Measurements from ENCODE around the gene LCN15.
A peak's percentile ranks its signal among the peaks of the same experiment; 100 is the strongest.
"Not testable (repeated sequence)": the region's sequence is repeated elsewhere in the genome, so short reads cannot be mapped to it uniquely, and the experiment has no call there.

Gene LCN15

DNA sequence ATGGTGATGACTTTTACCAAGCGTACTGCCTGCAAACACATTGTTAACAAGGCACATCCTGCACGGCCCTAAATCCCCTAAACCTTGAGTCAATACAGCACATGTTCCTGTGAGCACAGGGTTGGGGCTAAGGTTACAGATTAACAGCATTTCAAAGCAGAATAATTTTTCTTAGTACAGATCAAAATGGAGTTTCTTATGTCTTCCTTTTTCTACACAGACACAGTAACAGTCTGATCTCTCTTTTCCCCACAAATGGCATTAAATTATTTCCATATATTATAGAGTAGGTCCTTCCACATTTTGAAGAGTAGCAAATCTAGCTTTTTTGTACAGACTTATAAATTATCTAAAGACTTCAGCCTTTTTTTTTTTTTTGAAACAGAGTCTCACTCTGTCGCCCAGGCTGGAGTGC, 25.2 kb upstream of the LCN15 start:
- DNase-seq (ENCODE audit: low spot score in 2 of 2) (no peak), ATAC-seq (ENCODE audit: low read depth) (no peak)
- Mint-ChIP-seq H3K36me3 (no peaks in the 10 kb centered on the region), H3K27me3 (no peaks in the 10 kb centered on the region), H3K9me3 (no peaks in the 10 kb centered on the region), H3K27ac (no peak overlapping the region), H3K4me1 (peaks cover 16% of the 10 kb centered on the region), H3K4me3 (no peak overlapping the region)

- H3K4me1 Mint-ChIP-seq: peaks cover 17% of the 10 kb centered on the region
- not testable (repeated sequence) for H3K9me3 Mint-ChIP-seq, H3K27ac Mint-ChIP-seq
Measured at GRCh38 chr9:136788644-136789522, 24.6 kb upstream of the LCN15 start.

DNA sequence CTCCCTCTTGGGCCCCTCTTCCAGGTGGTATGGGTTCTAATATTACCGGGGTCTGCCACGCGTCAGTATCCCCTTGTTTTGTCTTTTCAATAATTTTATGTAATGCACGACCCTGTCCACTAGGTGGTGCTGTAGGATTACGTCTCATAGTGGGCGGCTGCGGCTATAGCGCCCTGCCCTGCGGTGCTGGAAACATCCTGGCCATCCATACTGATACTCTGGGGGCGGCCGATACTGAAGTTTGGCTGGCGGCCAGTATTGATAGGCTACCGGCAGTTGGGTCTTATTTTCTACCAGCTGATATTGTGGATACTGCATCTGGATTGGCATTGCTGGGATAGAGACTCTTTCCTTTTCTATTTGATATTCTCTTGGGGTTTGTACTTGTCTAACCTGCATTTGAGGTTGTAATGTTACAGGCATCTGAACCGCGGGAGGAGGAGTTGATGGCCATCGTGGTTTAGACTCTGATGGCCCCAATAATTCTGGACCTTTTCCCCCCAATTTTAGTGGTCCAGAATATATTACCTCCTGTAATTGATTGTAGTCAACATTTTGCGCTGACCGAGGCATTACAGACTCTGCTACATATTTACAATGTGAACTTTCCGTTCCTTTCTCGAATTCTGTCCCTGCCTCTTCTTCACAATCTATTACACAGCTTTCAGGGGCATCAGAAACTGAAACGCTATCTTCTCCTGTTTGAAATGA, 23.5 kb upstream of the LCN15 start:
- H3K36me3 Mint-ChIP-seq: no peaks in the 10 kb centered on the region
- no peaks in the 10 kb centered on the region for H3K9me3 Mint-ChIP-seq
- H3K4me3 Mint-ChIP-seq: no peak overlapping the region
- H3K27me3 Mint-ChIP-seq: no peaks in the 10 kb centered on the region
- no peak overlapping the region for H3K27ac Mint-ChIP-seq
- DNase-seq (ENCODE audit: low spot score in 2 of 2) (peak; percentile 70 to 82), ATAC-seq (ENCODE audit: low read depth) (no peak)
- H3K4me1 Mint-ChIP-seq: peaks cover 17% of the 10 kb centered on the region

More at GRCh38 chr9:136788644-136789522, 24.6 kb upstream of the LCN15 start:
- not testable (repeated sequence) for DNase-seq (ENCODE audit: low spot score in 2 of 2); ATAC-seq (ENCODE audit: low read depth); H3K27me3 Mint-ChIP-seq; H3K4me3 Mint-ChIP-seq; H3K36me3 Mint-ChIP-seq

DNA sequence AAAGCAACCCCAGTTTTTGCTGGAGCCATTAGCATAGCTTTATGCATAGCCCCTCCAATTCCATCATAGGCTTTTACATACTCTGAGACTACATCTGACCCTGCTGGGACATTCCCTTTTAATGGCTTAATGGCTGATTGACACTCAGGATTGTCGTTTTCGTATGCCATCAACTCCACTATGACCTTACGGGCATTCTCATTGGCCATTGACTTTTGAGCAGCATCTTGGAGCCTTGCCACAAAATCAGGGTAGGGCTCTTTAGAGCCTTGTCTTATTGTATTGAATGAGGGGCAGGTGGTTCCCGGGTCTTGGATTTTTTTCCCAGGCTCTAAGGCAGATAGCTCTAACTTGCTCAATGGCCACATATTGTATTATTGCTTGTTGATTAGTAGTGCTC, 22.7 kb upstream of the LCN15 start:
- not testable (repeated sequence) for ATAC-seq (ENCODE audit: low read depth)
- peaks cover 17% of the 10 kb centered on the region for H3K4me1 Mint-ChIP-seq

DNA sequence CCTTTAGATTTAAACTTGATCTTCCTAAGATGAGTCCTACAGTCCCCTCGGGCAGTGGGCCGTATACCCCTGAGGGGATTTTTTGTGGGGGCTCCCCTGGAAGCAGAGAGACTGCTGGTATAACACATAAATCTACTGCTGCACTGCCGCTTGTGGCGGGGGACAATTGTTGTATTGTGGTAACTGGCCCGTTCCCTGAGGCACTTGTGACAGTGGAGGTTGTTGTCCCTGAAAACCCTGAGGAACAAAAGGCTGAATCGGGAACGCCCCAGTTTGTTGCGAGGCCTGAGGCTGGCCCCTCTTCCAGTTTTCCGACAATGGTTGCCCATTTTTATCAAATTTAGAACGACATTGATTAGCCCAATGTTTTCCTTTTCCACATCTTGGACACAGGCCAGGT, 22.1 kb upstream of the LCN15 start:
- Mint-ChIP-seq H3K36me3 (no peaks in the 10 kb centered on the region), H3K4me3 (no peak overlapping the region), H3K4me1 (peaks cover 17% of the 10 kb centered on the region), H3K27me3 (no peaks in the 10 kb centered on the region), H3K27ac (no peak overlapping the region), H3K9me3 (no peaks in the 10 kb centered on the region)
- DNase-seq (ENCODE audit: low spot score in 2 of 2) (no peak), ATAC-seq (ENCODE audit: low read depth) (no peak)

More for the DNA sequence above, 22.7 kb upstream of the LCN15 start:
- H3K9me3 Mint-ChIP-seq; DNase-seq (ENCODE audit: low spot score in 2 of 2); H3K27me3 Mint-ChIP-seq; H3K27ac Mint-ChIP-seq; H3K36me3 Mint-ChIP-seq; H3K4me3 Mint-ChIP-seq: not testable (repeated sequence)

- not testable (repeated sequence) for H3K4me3 Mint-ChIP-seq; H3K27me3 Mint-ChIP-seq; ATAC-seq (ENCODE audit: low read depth); H3K27ac Mint-ChIP-seq; DNase-seq (ENCODE audit: low spot score in 2 of 2); H3K36me3 Mint-ChIP-seq; H3K9me3 Mint-ChIP-seq
- H3K4me1 Mint-ChIP-seq: peaks cover 13% of the 10 kb centered on the region
Measured at GRCh38 chr9:136785565-136786355, 21.4 kb upstream of the LCN15 start.

DNA sequence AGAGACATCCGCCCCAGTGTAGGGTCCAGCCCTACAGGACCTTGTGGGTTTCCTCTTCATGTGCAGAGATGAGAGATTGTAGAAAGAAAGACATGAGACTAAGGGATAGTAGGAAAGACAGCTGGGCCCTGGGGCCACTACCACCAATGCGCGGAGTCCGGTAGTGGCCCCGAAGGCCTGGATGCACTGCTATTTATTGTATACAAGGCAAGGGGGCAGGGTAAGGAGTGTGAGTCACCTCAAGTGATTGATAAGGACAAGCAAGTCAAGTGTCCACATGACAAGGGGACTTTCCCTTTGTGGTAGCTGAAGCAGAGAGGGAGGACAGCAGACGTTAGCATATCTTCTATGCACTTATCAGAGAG, 20.7 kb upstream of the LCN15 start:
- ATAC-seq (ENCODE audit: low read depth): peak; percentile 55
- no peaks in the 10 kb centered on the region for H3K27me3 Mint-ChIP-seq

DNA sequence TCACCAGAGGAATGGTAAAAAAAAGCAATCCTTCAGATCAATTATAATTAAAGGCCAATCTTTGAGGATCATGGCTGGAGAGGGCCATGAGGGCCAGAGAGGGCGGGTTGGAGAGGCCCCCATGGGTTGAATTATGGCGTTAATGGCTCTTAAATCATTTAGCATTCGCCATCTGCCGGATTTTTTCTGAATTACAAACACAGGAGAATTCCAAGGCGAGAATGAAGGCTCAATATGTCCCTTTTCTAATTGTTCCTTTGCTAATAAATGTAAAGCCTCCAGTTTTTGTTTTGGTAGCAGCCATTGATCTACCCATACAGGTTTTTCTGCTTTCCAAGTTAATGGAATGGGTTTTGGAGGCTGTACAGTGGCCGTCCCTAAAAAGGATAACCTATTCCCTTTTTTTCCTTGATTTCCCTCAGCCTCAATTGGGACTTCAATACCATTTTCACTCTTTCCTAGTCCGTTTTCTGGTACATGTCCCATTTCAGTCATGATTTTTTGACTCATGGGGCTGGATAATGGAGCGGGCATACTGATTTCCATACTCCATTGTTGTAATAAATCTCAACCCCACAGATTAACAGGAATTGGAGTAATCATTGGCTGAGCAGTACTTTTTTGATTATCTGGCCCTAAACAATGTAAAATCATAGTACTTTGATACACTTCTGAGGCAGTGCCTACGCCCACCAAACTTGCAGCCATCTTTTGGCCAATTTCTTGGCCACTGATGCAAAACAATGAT, 20.1 kb upstream of the LCN15 start:
- Mint-ChIP-seq H3K9me3 (no peaks in the 10 kb centered on the region), H3K4me1 (peaks cover 13% of the 10 kb centered on the region), H3K36me3 (no peaks in the 10 kb centered on the region), H3K27ac (no peak overlapping the region), H3K27me3 (no peaks in the 10 kb centered on the region), H3K4me3 (no peak overlapping the region)
- DNase-seq (ENCODE audit: low spot score in 2 of 2): no peak
- ATAC-seq (ENCODE audit: low read depth): peak; percentile 51

More for the DNA sequence above, 20.7 kb upstream of the LCN15 start:
- no peak for DNase-seq (ENCODE audit: low spot score in 2 of 2)
- no peaks in the 10 kb centered on the region for H3K9me3 Mint-ChIP-seq
- peaks cover 13% of the 10 kb centered on the region for H3K4me1 Mint-ChIP-seq
- H3K4me3 Mint-ChIP-seq: no peak overlapping the region
- H3K27ac Mint-ChIP-seq: no peak overlapping the region
- H3K36me3 Mint-ChIP-seq: no peaks in the 10 kb centered on the region

DNA sequence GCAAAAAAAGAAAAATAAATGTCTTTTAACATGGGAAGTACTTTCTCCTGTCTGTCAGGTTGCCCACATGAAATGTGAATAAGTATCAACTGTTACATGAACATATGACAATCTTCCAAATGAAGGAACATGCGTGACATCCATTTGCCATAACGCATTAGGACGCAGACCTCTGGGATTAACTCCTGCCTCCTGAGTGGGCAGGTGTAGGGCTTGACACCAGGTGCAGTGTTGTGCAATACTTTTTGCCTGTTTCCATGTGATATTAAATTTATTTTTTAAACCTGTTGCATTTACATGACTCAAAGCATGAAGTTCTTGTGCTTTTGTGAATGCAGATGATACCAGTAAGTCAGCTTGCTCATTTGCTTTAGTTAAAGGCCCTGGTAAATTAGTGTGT, 18.1 kb upstream of the LCN15 start:
- Mint-ChIP-seq H3K9me3 (no peaks in the 10 kb centered on the region), H3K27ac (no peak overlapping the region), H3K27me3 (peaks cover 13% of the 10 kb centered on the region), H3K4me3 (no peak overlapping the region), H3K4me1 (peaks cover 8% of the 10 kb centered on the region), H3K36me3 (no peaks in the 10 kb centered on the region)
- DNase-seq (ENCODE audit: low spot score in 2 of 2) (no peak), ATAC-seq (ENCODE audit: low read depth) (no peak)

DNA sequence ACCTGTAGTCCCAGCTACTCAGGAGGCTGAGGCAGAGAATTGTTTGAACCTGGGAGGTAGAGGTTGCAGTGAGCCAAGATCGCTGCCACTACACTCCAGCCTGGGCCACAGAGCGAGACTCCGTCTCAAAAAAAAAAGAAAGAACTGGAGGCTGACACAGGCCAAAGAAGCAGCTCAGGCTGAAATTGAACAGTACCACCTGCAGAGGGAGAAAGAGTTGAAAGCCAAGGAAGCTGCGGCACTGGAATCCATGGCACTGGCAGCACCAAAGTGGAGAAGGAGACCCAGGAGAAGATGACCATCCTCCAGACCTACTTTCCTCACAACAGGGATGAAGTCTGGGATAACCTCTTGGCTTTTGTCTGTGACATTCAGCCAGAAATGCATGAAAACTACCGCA, 15.5 kb upstream of the LCN15 start:
- peaks cover 5% of the 10 kb centered on the region for H3K4me1 Mint-ChIP-seq
- peaks cover 16% of the 10 kb centered on the region for H3K27me3 Mint-ChIP-seq
- H3K4me3 Mint-ChIP-seq: no peak overlapping the region
- ATAC-seq (ENCODE audit: low read depth) (no peak), DNase-seq (ENCODE audit: low spot score in 2 of 2) (no peak)
- no peak overlapping the region for H3K27ac Mint-ChIP-seq
- no peaks in the 10 kb centered on the region for H3K9me3 Mint-ChIP-seq
- H3K36me3 Mint-ChIP-seq: no peaks in the 10 kb centered on the region

GRCh38 chr9:136777359-136777758, 13.0 kb upstream of the LCN15 start:
- no peak for DNase-seq (ENCODE audit: low spot score in 2 of 2)
- Mint-ChIP-seq H3K4me1 (peaks cover 8% of the 10 kb centered on the region), H3K27ac (no peak overlapping the region), H3K9me3 (no peaks in the 10 kb centered on the region), H3K36me3 (no peaks in the 10 kb centered on the region), H3K4me3 (no peak overlapping the region), H3K27me3 (peaks cover 20% of the 10 kb centered on the region)
- ATAC-seq (ENCODE audit: low read depth): no peak

DNA sequence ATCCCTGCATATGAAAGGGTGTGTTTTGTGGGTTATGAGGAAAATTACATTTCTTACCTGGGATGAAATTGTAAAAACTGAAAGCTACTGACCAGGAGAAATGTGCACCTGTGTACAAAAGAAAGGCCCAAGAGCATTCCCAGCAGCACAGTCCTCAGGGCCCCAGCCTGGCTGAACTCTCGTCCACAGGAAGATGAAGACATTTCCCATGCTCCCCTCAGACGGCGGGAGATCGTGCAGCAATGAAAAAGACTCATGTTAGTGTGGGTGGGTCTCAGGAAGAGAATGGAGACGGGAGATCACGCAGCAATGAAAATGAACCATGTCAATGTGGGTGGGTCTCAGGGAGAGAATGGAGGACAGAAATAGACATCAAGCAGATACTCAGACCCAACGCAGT, 12.6 kb upstream of the LCN15 start:
- DNase-seq (ENCODE audit: low spot score in 2 of 2): no peak
- peaks cover 8% of the 10 kb centered on the region for H3K4me1 Mint-ChIP-seq
- ATAC-seq (ENCODE audit: low read depth): no peak
- H3K27ac Mint-ChIP-seq: no peak overlapping the region
- H3K4me3 Mint-ChIP-seq: no peak overlapping the region
- H3K36me3 Mint-ChIP-seq: no peaks in the 10 kb centered on the region
- peaks cover 20% of the 10 kb centered on the region for H3K27me3 Mint-ChIP-seq
- no peaks in the 10 kb centered on the region for H3K9me3 Mint-ChIP-seq

GRCh38 chr9:136775191-136775590, 10.9 kb upstream of the LCN15 start:
- H3K27ac Mint-ChIP-seq: no peak overlapping the region
- no peaks in the 10 kb centered on the region for H3K36me3 Mint-ChIP-seq
- H3K27me3 Mint-ChIP-seq: peaks cover 22% of the 10 kb centered on the region
- DNase-seq (ENCODE audit: low spot score in 2 of 2) (no peak), ATAC-seq (ENCODE audit: low read depth) (no peak)
- no peak overlapping the region for H3K4me3 Mint-ChIP-seq
- H3K4me1 Mint-ChIP-seq: peaks cover 8% of the 10 kb centered on the region
- H3K9me3 Mint-ChIP-seq: no peaks in the 10 kb centered on the region
